ENCODE results near the gene ATP5PD. TPM values are rescaled to one million over a fixed set of nuclear protein-coding genes. Genes with fewer than 3 reads are reported as not detected.

ATP5PD gene
- total RNA-seq, 1 donor from 2014 or later: 188 TPM

DNA sequence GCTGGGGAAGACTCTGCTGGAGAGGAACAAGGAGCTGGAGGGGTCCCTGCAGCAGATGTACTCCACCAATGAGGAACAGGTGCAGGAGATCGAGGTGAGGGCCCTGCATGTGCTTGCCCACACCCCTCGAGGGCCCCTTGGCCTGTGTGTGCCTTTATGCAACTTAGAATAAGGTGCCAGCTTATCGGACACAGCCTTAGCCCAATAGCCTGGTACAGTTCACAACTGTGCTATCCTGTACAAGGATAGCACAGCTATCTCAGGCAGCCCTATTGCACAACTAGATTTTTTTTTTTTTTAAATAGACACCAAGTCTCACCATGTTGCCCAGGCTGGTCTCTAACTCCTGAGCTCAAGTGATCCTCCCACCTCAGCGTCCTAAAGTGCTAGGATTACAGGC, 47.2 kb downstream of the ATP5PD start:
- DNase-seq (ENCODE audit: low read depth in 2 of 2): no peak

DNA sequence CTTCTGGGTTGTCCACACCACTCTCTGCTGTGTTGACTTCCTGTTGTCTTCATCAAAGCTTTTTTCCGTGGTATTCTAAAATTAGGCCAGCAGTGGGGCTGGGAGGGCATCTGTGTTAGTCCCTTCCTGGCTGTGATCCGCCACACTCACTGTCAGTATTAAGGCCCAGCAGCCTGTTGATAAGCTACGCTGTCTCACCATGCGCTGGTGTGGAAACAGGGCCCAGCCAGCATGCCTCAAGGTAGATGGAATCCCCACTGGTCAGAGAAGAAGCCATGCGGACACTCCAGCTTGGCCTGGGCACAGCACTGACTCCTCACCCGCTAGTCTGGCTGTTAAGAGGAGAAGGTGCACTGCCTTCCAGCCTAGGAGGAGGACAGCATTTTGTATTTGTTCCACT, 48.0 kb downstream of the ATP5PD start:
- DNase-seq (ENCODE audit: low read depth in 2 of 2): peak in 1 of 2 donors; percentile 13

DNA sequence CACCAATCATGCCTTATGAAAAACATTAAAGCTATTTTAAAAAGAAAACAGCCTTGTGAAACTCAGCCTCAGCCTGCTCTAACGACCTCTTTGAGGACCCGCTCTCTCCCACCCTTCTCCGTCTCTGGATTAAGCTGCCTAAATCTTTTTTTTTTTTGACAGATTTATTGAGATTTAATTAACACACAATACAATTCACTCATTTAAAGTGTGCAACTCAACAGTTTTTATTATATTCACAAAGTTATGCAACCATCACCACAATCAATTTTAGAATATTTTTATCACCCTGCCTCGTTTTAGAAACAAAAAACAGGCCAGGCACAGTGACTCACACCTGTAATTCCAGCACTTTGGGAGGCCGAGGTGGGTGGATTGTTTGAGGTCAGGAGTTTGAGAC, 50.9 kb downstream of the ATP5PD start:
- no peak for DNase-seq (ENCODE audit: low read depth in 2 of 2)

DNA sequence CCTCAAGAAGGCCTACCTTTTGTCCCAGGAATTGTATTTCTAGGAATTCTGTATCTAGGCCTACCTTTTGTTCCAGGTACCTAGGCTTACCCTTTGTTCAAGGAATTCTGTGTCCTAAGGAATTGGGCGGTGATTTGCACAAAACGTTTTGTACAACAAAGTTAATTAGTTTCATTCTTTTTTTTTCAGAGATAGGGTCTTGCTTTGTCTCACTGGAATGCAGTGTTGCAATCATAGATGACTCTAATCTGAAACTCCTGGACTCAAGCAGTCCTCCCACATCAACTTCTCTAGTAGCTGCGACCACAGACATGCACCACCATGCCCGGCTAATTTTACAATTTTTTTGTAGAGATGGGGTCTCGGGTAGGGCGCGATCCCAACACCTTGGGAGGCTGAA, 52.3 kb downstream of the ATP5PD start:
- DNase-seq (ENCODE audit: low read depth in 2 of 2): no peak

- no peak for DNase-seq (ENCODE audit: low read depth in 2 of 2)
Observed at GRCh38 chr17:74992223-74992622, 54.5 kb downstream of the ATP5PD start.

- no peak for DNase-seq (ENCODE audit: low read depth in 2 of 2)
Observed at GRCh38 chr17:74990581-74991105, 56.1 kb downstream of the ATP5PD start.

Other genes starting within 250 kb of the ATP5PD start
- under 0.01 TPM in 1 of 2 replicates, not detected in the other for gene GRIN2C, start 187.1 kb downstream of the ATP5PD start, total RNA-seq
- gene FDXR, start 174.0 kb downstream of the ATP5PD start, total RNA-seq: 21.6 and 40.1 TPM in 2 replicates
- not detected in 2 replicates for gene FADS6, start 153.3 kb downstream of the ATP5PD start, total RNA-seq
- not detected in 2 replicates for gene USH1G, start 123.7 kb downstream of the ATP5PD start, total RNA-seq
- gene OTOP2, start 122.7 kb downstream of the ATP5PD start, total RNA-seq: not detected in 2 replicates
- gene OTOP3, start 111.1 kb downstream of the ATP5PD start, total RNA-seq: not detected in 2 replicates
- 31.6 and 48.5 TPM in 2 replicates for gene HID1, start 74.2 kb downstream of the ATP5PD start, total RNA-seq
- gene CDR2L, start 59.3 kb downstream of the ATP5PD start, total RNA-seq: 7.2 and 10.2 TPM in 2 replicates
- 16.2 and 28.0 TPM in 2 replicates for gene MRPL58, start 34.3 kb downstream of the ATP5PD start, total RNA-seq
- gene KCTD2, start 256 bp upstream of the ATP5PD start, total RNA-seq: 9.1 and 14.9 TPM in 2 replicates
- 3.9 and 4.6 TPM in 2 replicates for gene SLC16A5, start 41.0 kb upstream of the ATP5PD start, total RNA-seq
- gene ARMC7, start 63.0 kb upstream of the ATP5PD start, total RNA-seq: 3.9 and 6.2 TPM in 2 replicates
- gene NT5C, start 84.8 kb upstream of the ATP5PD start, total RNA-seq: 42.4 and 46.0 TPM in 2 replicates
- 87.1 and 122 TPM in 2 replicates for gene JPT1, start 107.5 kb upstream of the ATP5PD start, total RNA-seq
- gene SUMO2, start 136.0 kb upstream of the ATP5PD start, total RNA-seq: 90.8 and 94.6 TPM in 2 replicates
- 39.4 and 39.7 TPM in 2 replicates for gene NUP85, start 158.7 kb upstream of the ATP5PD start, total RNA-seq
- gene GGA3, start 214.6 kb upstream of the ATP5PD start, total RNA-seq: 6.3 and 12.0 TPM in 2 replicates
- gene MRPS7, start 214.9 kb upstream of the ATP5PD start, total RNA-seq: 60.1 and 70.2 TPM in 2 replicates
- 10.4 and 10.9 TPM in 2 replicates for gene MIF4GD, start 224.3 kb upstream of the ATP5PD start, total RNA-seq
- 6.2 and 6.6 TPM in 2 replicates for gene SLC25A19, start 242.5 kb upstream of the ATP5PD start, total RNA-seq

All from dermis microvascular lymphatic vessel endothelial cell (primary cell).